Prostate gland (tissue), 2 donors: Measurements from ENCODE around the gene DYRK4.

ENCODE experiments used
- CTCF ChIP-seq, 4 experiments: fragments of 200-600 bp in 2 of 4; fragments of 450-650 bp in 2 of 4; sonication (generic) in 2 of 4; IDR thresholded peaks; 1 replicate in 3 of 4; 2 replicates in 1 of 4; pipeline ENCODE4 v1.5.1; 2016 to 2019; ENCODE audit warnings: antibody characterized with exemption in 4 of 4, mild to moderate bottlenecking in 2 of 4, moderate library complexity in 2 of 4
- POLR2A ChIP-seq: fragments of 450-650 bp; IDR thresholded peaks from one replicate; pipeline ENCODE4 v1.6.1; 2016; ENCODE audit warnings: antibody characterized with exemption, mild to moderate bottlenecking

- no peak for TF ChIP-seq POLR2A
- TF ChIP-seq CTCF (IDR thresholded peaks at IDR 0.05): no peak
Observed at GRCh38 chr12:4540638-4541037, 21.4 kb upstream of the DYRK4 start.
